Measurements from ENCODE around the gene XDH. TPM values are rescaled to one million over a fixed set of nuclear protein-coding genes. Genes with fewer than 3 reads are reported as not detected.

The XDH gene
- polyA plus RNA-seq, 1 donor (not counting 4 experiments of a cell fraction or from before 2014, with no cell fraction given): 40.6 TPM

- H3K36me3 ChIP-seq (ENCODE audit: control insufficient read depth in 2 of 2, extremely low read depth in 1 of 2, insufficient read depth in 2 of 2, low read length in 2 of 2): peaks cover 40 to 54% of the 10 kb centered on the region in 2 experiments
- H3K27me3 ChIP-seq (ENCODE audit: control insufficient read depth, extremely low read depth, insufficient read depth, low read length): no peaks in the 10 kb centered on the region
- H4K20me1 ChIP-seq (ENCODE audit: control insufficient read depth, extremely low read depth, insufficient read depth, low read length): no peaks in the 10 kb centered on the region
- TF ChIP-seq, protein P1, sequence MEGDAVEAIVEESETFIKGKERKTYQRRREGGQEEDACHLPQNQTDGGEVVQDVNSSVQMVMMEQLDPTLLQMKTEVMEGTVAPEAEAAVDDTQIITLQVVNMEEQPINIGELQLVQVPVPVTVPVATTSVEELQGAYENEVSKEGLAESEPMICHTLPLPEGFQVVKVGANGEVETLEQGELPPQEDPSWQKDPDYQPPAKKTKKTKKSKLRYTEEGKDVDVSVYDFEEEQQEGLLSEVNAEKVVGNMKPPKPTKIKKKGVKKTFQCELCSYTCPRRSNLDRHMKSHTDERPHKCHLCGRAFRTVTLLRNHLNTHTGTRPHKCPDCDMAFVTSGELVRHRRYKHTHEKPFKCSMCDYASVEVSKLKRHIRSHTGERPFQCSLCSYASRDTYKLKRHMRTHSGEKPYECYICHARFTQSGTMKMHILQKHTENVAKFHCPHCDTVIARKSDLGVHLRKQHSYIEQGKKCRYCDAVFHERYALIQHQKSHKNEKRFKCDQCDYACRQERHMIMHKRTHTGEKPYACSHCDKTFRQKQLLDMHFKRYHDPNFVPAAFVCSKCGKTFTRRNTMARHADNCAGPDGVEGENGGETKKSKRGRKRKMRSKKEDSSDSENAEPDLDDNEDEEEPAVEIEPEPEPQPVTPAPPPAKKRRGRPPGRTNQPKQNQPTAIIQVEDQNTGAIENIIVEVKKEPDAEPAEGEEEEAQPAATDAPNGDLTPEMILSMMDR (optimal IDR thresholded peaks at IDR 0.05 in 1 of 3, IDR thresholded peaks at IDR 0.05 in 1 of 3, conservative IDR thresholded peaks at IDR 0.05 in 1 of 3; ENCODE audit: extremely low read depth in 1 of 3, insufficient read depth in 2 of 3, low read length in 3 of 3): no peak
- TF ChIP-seq EZH2 (IDR thresholded peaks at IDR 0.05; ENCODE audit: low read length): no peak
- no peak overlapping the region for H3K27ac ChIP-seq (ENCODE audit: control insufficient read depth, insufficient read depth, low read length)
- H3K4me3 ChIP-seq (ENCODE audit: control insufficient read depth in 2 of 3, extremely low read depth in 1 of 3, insufficient read depth in 2 of 3, low read depth in 1 of 3, low read length in 3 of 3): no peak overlapping the region
- no peak overlapping the region for H3K9ac ChIP-seq (ENCODE audit: control insufficient read depth, extremely low read depth, insufficient read depth, low read length)
- H3K79me2 ChIP-seq (ENCODE audit: control insufficient read depth, insufficient read depth, low read length): no peaks in the 10 kb centered on the region
- no peak for FAIRE-seq
- H3K9me3 ChIP-seq (ENCODE audit: control insufficient read depth, low read depth, low read length): no peaks in the 10 kb centered on the region
- no peaks in the 10 kb centered on the region for H3K9me1 ChIP-seq (ENCODE audit: control insufficient read depth, extremely low read depth, insufficient read depth, low read length)
- dilution Hi-C loops (cut with MboI; ENCODE audit: extremely low pct_ligation_motif_present, low sequenced_read_pairs): no loop called here
- no peak overlapping the region for H3K4me2 ChIP-seq (ENCODE audit: control insufficient read depth, extremely low read depth, insufficient read depth, low read depth, low read length)
- H2AFZ ChIP-seq (ENCODE audit: control insufficient read depth, low read length): no peak overlapping the region
- no peak for DNase-seq (ENCODE audit: low read depth, low spot score)
- H3K4me1 ChIP-seq (ENCODE audit: control insufficient read depth, extremely low read depth, insufficient read depth, low read length): peaks cover 3% of the 10 kb centered on the region
Observed at GRCh38 chr2:31344447-31344846, 70.1 kb downstream of the XDH start.

GRCh38 chr2:31341351-31341750 lies 73.2 kb downstream of the XDH start:
- Histone ChIP-seq H3K27ac (ENCODE audit: control insufficient read depth, insufficient read depth, low read length) (no peak overlapping the region), H4K20me1 (ENCODE audit: control insufficient read depth, extremely low read depth, insufficient read depth, low read length) (no peaks in the 10 kb centered on the region), H3K9ac (ENCODE audit: control insufficient read depth, extremely low read depth, insufficient read depth, low read length) (no peak overlapping the region), H3K79me2 (ENCODE audit: control insufficient read depth, insufficient read depth, low read length) (no peaks in the 10 kb centered on the region), H2AFZ (ENCODE audit: control insufficient read depth, low read length) (no peak overlapping the region), H3K4me2 (ENCODE audit: control insufficient read depth, extremely low read depth, insufficient read depth, low read depth, low read length) (no peak overlapping the region), H3K27me3 (ENCODE audit: control insufficient read depth, extremely low read depth, insufficient read depth, low read length) (no peaks in the 10 kb centered on the region), H3K4me3 (ENCODE audit: control insufficient read depth in 2 of 3, extremely low read depth in 1 of 3, insufficient read depth in 2 of 3, low read depth in 1 of 3, low read length in 3 of 3) (no peak overlapping the region), H3K9me3 (ENCODE audit: control insufficient read depth, low read depth, low read length) (no peaks in the 10 kb centered on the region), H3K4me1 (ENCODE audit: control insufficient read depth, extremely low read depth, insufficient read depth, low read length) (peaks cover 28% of the 10 kb centered on the region), H3K9me1 (ENCODE audit: control insufficient read depth, extremely low read depth, insufficient read depth, low read length) (no peaks in the 10 kb centered on the region), H3K36me3 (ENCODE audit: control insufficient read depth in 2 of 2, extremely low read depth in 1 of 2, insufficient read depth in 2 of 2, low read length in 2 of 2) (peaks cover 30 to 37% of the 10 kb centered on the region in 2 experiments)
- TF ChIP-seq, protein P1 (optimal IDR thresholded peaks at IDR 0.05 in 1 of 3, IDR thresholded peaks at IDR 0.05 in 1 of 3, conservative IDR thresholded peaks at IDR 0.05 in 1 of 3; ENCODE audit: extremely low read depth in 1 of 3, insufficient read depth in 2 of 3, low read length in 3 of 3): no peak
- TF ChIP-seq EZH2 (IDR thresholded peaks at IDR 0.05; ENCODE audit: low read length): no peak
- dilution Hi-C loops (cut with MboI; ENCODE audit: extremely low pct_ligation_motif_present, low sequenced_read_pairs): no loop called here
- FAIRE-seq: no peak
- no peak for DNase-seq (ENCODE audit: low read depth, low spot score)
